K562 (cell line): ENCODE measurements around the gene COMP. TPM values are rescaled to one million over a fixed set of nuclear protein-coding genes. Genes with fewer than 3 reads are reported as not detected.
A peak's percentile ranks its signal among the peaks of the same experiment; 100 is the strongest.
"Not testable (repeated sequence)": the region's sequence is repeated elsewhere in the genome, so short reads cannot be mapped to it uniquely, and the experiment has no call there.

ENCODE experiments used
- ATAC-seq: fragments of 200-7000 bp; cut with Tn5 transposase; 3 replicates; pipeline ENCODE4 v1.9.1; 2020; ENCODE audit warnings: moderate library complexity
- BruUV-seq: library from RNA; stranded (reverse); fragments of 400-500 nt; replicated peaks from 2 replicates; lab custom pipeline; 2021; lab: Mats Ljungman, UMichigan
- CTCF ChIA-PET: fragments of 300-600 bp; formaldehyde crosslinking; extraction: SDS; loops from one replicate; lab custom pipeline; 2021; ENCODE audit warnings: low intra/inter-chr PET ratio; lab: Yijun Ruan, JAX
- POLR2A ChIA-PET: fragments of 300-600, 350-650 bp; sonication (Branson Sonifier 250); formaldehyde crosslinking; extraction: SDS; loops from one replicate; lab custom pipeline; 2021; ENCODE audit warnings: antibody characterized with exemption, inconsistent platforms; lab: Yijun Ruan, JAX
- DNase-seq, 4 experiments: peaks; one replicate each; pipeline versions ENCODE4 v3.0.0 to v3.0.0-alpha.2; 2011 to 2018; ENCODE audit warnings: low spot score in 3 of 4, mixed read lengths in 3 of 4; ENCODE audit errors: extremely low read depth in 1 of 4
- FAIRE-seq: peaks from 2 replicates; lab custom pipeline; 2011; peaks lifted over from hg19 to GRCh38; lab: Jason Lieb, UNC
- H2AFZ ChIP-seq: 2 replicates; pipeline ENCODE4 v1.6.0; 2011; ENCODE audit warnings: low read depth, low read length, control low read depth, inconsistent platforms
- H3K27ac ChIP-seq: fragments of 200-600 bp; 3 replicates; pipeline ENCODE4 v1.8.0; 2011; ENCODE audit warnings: low read depth, mild to moderate bottlenecking, control low read depth, inconsistent platforms, low read length, moderate library complexity, mixed read lengths; ENCODE audit errors: extremely low read depth
- H3K27me3 ChIP-seq, 2 experiments: fragments of 300-600 bp in 1 of 2; 2 replicates in 1 of 2; 3 replicates in 1 of 2; pipeline versions ENCODE4 v1.6.0 to v1.8.0; 2011; ENCODE audit warnings: inconsistent platforms in 2 of 2, low read length in 2 of 2, mild to moderate bottlenecking in 1 of 2, mixed read lengths in 1 of 2, moderate library complexity in 1 of 2; ENCODE audit not compliant: control insufficient read depth in 2 of 2, insufficient read depth in 2 of 2
- H3K36me3 ChIP-seq: fragments of 300-600 bp; 3 replicates; pipeline ENCODE4 v1.8.0; 2011; ENCODE audit warnings: mild to moderate bottlenecking, low read length, inconsistent platforms; ENCODE audit not compliant: control insufficient read depth, insufficient read depth
- H3K4me1 ChIP-seq, 2 experiments: fragments of 200-600 bp in 1 of 2; replicated peaks in 1 of 2; 2 replicates in 1 of 2; 3 replicates in 1 of 2; pipeline versions ENCODE4 v1.5.1 to v1.8.0; 2011; ENCODE audit warnings: inconsistent platforms in 2 of 2, low read length in 2 of 2, mild to moderate bottlenecking in 1 of 2, mixed read lengths in 1 of 2, moderate library complexity in 1 of 2; ENCODE audit not compliant: control insufficient read depth in 2 of 2, insufficient read depth in 2 of 2
- H3K4me2 ChIP-seq: 2 replicates; pipeline ENCODE4 v1.6.1; 2011; ENCODE audit warnings: low read length, control low read depth, inconsistent platforms, mixed read lengths; ENCODE audit not compliant: insufficient read depth
- H3K4me3 ChIP-seq: fragments of 200-600 bp; sonication (generic), shearing (Covaris generic); 2 replicates; pipeline ENCODE4 v1.5.1; 2016; ENCODE audit warnings: control low read depth, inconsistent platforms
- H3K79me2 ChIP-seq: fragments of 200-600 bp; 3 replicates; pipeline ENCODE4 v1.8.0; 2011; ENCODE audit warnings: low read length, inconsistent platforms; ENCODE audit not compliant: control insufficient read depth, insufficient read depth
- H3K9ac ChIP-seq, 2 experiments: 2 replicates each; pipeline versions ENCODE4 v1.6.0 to v1.6.1; 2011; ENCODE audit warnings: low read depth in 2 of 2, low read length in 2 of 2, control low read depth in 1 of 2, inconsistent platforms in 1 of 2, mild to moderate bottlenecking in 1 of 2, mixed read lengths in 1 of 2; ENCODE audit not compliant: insufficient read depth in 1 of 2
- H3K9me1 ChIP-seq: one replicate; pipeline ENCODE4 v1.6.0; 2011; ENCODE audit warnings: inconsistent platforms, mild to moderate bottlenecking, low read length, moderate library complexity; ENCODE audit not compliant: control insufficient read depth, insufficient read depth
- H3K9me3 ChIP-seq: replicated peaks from 2 replicates; pipeline ENCODE4 v1.5.1; 2011; ENCODE audit warnings: low read depth, low read length, inconsistent platforms; ENCODE audit not compliant: control insufficient read depth, insufficient read depth
- H4K20me1 ChIP-seq: replicated peaks from 2 replicates; pipeline ENCODE4 v1.6.1; 2011; ENCODE audit warnings: low read length, inconsistent platforms, mixed read lengths; ENCODE audit not compliant: control insufficient read depth, insufficient read depth
- CBFA2T3 ChIP-seq: fragments of 450-650 bp; IDR thresholded peaks from 2 replicates; pipeline ENCODE4 v1.6.1; 2017
- ETV1 ChIP-seq: fragments of 450-650 bp; conservative IDR thresholded peaks from 2 replicates; pipeline ENCODE4 v1.6.1; 2016; ENCODE audit warnings: missing genetic modification characterization, control low read depth, low read depth, missing compliant biosample characterization
- KDM1A ChIP-seq, 2 experiments: fragments of 450-650 bp; IDR thresholded peaks; 2 replicates each; pipeline ENCODE4 v1.6.1; 2016; ENCODE audit warnings: mild to moderate bottlenecking in 2 of 2
- MEIS2 ChIP-seq: fragments of 450-650 bp; IDR thresholded peaks from 2 replicates; pipeline ENCODE4 v1.6.1; 2014; ENCODE audit warnings: mild to moderate bottlenecking; ENCODE audit not compliant: partially characterized antibody
- NR2C2 ChIP-seq, 2 experiments: fragments of 200-800 bp in 1 of 2; sonication (Bioruptor generic) in 1 of 2; sonication (generic) in 1 of 2; formaldehyde crosslinking in 1 of 2; IDR thresholded peaks; 2 replicates each; pipeline versions ENCODE4 v1.6.1 to v1.8.0; 2016 to 2022; ENCODE audit warnings: mild to moderate bottlenecking in 1 of 2, missing compliant biosample characterization in 1 of 2, missing genetic modification characterization in 1 of 2, missing genetic modification reagents in 1 of 2
- RCOR1 ChIP-seq, 2 experiments: IDR thresholded peaks; 2 replicates each; pipeline ENCODE4 v1.6.1; 2012; ENCODE audit warnings: low read depth in 2 of 2, low read length in 2 of 2, borderline replicate concordance in 1 of 2, improper control_type of control experiment in 1 of 2
- TRIM24 ChIP-seq, 2 experiments: fragments of 450-650 bp; IDR thresholded peaks; 2 replicates each; pipeline ENCODE4 v1.6.1; 2016
- ZNF384 ChIP-seq: IDR thresholded peaks from 2 replicates; pipeline ENCODE4 v1.6.1; 2012; ENCODE audit warnings: low read depth, low read length, improper control_type of control experiment
- WGBS: fragments of 100-300 bp; shearing (Covaris generic); methylation state at CpG from one replicate; pipeline ENCODE4 v1.1.6; 2016; ENCODE audit warnings: low coverage, mixed read lengths; ENCODE audit not compliant: insufficient coverage; ENCODE audit errors: missing lambda C conversion rate; 5-methylcytosine and 5-hydroxymethylcytosine counted together
- in situ Hi-C: fragments of 300-500 bp; cut with MboI; formaldehyde crosslinking; loops from 4 replicates; pipeline ENCODE4 v1.15.0; 2018; ENCODE audit warnings: inconsistent platforms, mixed read lengths
- intact Hi-C: fragments of 100-400 bp; cut with micrococcal nuclease; formaldehyde crosslinking; loops from 2 replicates; pipeline ENCODE4 v1.14.2; 2022
- polyA plus RNA-seq, 8 experiments: library from polyadenylated mRNA; depleted of rRNA in 4 of 8; stranded (reverse) in 5 of 8; unstranded in 3 of 8; fragments of >200 nt; fragmentation: Nextera tagmentation in 2 of 8; fragmentation: Illumina TruSeq in 1 of 8; extraction: Ambion mirVana in 2 of 8; extraction: Trizol in 1 of 8; gene quantifications; 2 replicates each; pipeline versions ENCODE4 v1.2.1 to v1.2.3, GENCODE V29; 2011 to 2014; ENCODE audit warnings: inconsistent platforms in 1 of 8, missing spikeins in 1 of 8
- total RNA-seq, 7 experiments: library from RNA; depleted of rRNA in 6 of 7; stranded (reverse); fragments of >200 nt in 6 of 7; fragmentation: Illumina TruSeq in 2 of 7; extraction: Trizol in 2 of 7; gene quantifications; 2 replicates each; pipeline versions ENCODE4 v1.2.1 to v1.2.3, GENCODE V29; 2011 to 2021; ENCODE audit warnings: low replicate concordance in 1 of 7
- TF ChIP-seq, protein P1 (sequence below), 2 experiments: IDR thresholded peaks in 1 of 2; conservative IDR thresholded peaks in 1 of 2; 2 replicates each; pipeline ENCODE4 v1.6.1; 2016; ENCODE audit warnings: low read depth in 2 of 2, mild to moderate bottlenecking in 1 of 2, missing compliant biosample characterization in 1 of 2, missing genetic modification characterization in 1 of 2, moderate library complexity in 1 of 2

The COMP gene
- total and polyA plus RNA-seq, 9 of the 15 experiments (the other 6 are each of a cell fraction or from before 2014, with no cell fraction given), result 0.07 TPM; not detected in 8

GRCh38 chr19:18733762-18734332, 57.3 kb downstream of the COMP start:
- peak in 1 of 4 experiments; percentile 36 for DNase-seq
- FAIRE-seq, result peak; percentile 63
- H3K27ac ChIP-seq; H3K27me3 ChIP-seq; H3K4me3 ChIP-seq; H3K9me1 ChIP-seq; BruUV-seq; H2AFZ ChIP-seq; H3K36me3 ChIP-seq; H3K4me2 ChIP-seq; intact Hi-C loops; CTCF ChIA-PET; in situ Hi-C loops; H3K79me2 ChIP-seq; H3K9me3 ChIP-seq; TF ChIP-seq NR2C2 (CRISPR knock-in tag; IDR thresholded peaks at IDR 0.05): not testable (repeated sequence)
- ATAC-seq, result peak; percentile 29; the same call in 2 of the 3 replicates
- TF ChIP-seq MEIS2 (peak; percentile 53), KDM1A (IDR thresholded peaks at IDR 0.05) (peak; percentile 65 to 70; a peak in 2 of 4 replicates), ZNF384 (peak; percentile 73), CBFA2T3 (peak; percentile 32; the same call in 1 of the 2 replicates), TRIM24 (IDR thresholded peaks at IDR 0.05) (0 out of 4 replicates have a peak, but pooled peaks of 1 of the 2 experiments have one; percentile 28), RCOR1 (IDR thresholded peaks at IDR 0.05; ENCODE audit: borderline replicate concordance in 1 of 2, low read depth in 2 of 2, low read length in 2 of 2) (0 out of 4 replicates have a peak, but pooled peaks of 1 of the 2 experiments have one; percentile 31), ETV1 (0 out of 2 replicates have a peak, but pooled peaks have one; percentile 16), NR2C2 (tag; IDR thresholded peaks at IDR 0.05) (0 out of 2 replicates have a peak, but pooled peaks have one; percentile 31)
- TF ChIP-seq, protein P1, sequence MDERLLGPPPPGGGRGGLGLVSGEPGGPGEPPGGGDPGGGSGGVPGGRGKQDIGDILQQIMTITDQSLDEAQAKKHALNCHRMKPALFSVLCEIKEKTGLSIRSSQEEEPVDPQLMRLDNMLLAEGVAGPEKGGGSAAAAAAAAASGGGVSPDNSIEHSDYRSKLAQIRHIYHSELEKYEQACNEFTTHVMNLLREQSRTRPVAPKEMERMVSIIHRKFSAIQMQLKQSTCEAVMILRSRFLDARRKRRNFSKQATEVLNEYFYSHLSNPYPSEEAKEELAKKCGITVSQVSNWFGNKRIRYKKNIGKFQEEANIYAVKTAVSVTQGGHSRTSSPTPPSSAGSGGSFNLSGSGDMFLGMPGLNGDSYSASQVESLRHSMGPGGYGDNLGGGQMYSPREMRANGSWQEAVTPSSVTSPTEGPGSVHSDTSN (CRISPR knock-in tag; IDR thresholded peaks at IDR 0.05; ENCODE audit: low read depth), result not testable (repeated sequence)
- TF ChIP-seq, protein P1 (tag; conservative IDR thresholded peaks at IDR 0.05; ENCODE audit: low read depth), result peak; percentile 65
- whole genome bisulfite sequencing, result 58% methylated on average over 10 of the region's 11 CpGs
- H3K4me1 ChIP-seq, result peaks cover 11 to 59% of the 10 kb centered on the region in 2 experiments
- H4K20me1 ChIP-seq, result peaks cover 32% of the 10 kb centered on the region; the same call in 1 of the 2 replicates
- POLR2A ChIA-PET, result interaction anchor here (0.6 to 2.5 kb wide), 3 partner anchors 8 to 213 kb away, joined by 3 to 9 read pairs (median 4); no protein-coding TSS in a partner anchor
- 0 out of 4 replicates have a peak overlapping the region, but pooled peaks of 1 of the 2 experiments have one; percentile 28 for H3K9ac ChIP-seq
